ENCODE results near the gene ACSS1.

GRCh38 chr20:25020345-25020744 is 37.6 kb downstream of the ACSS1 start:
- TF ChIP-seq CTCF (IDR thresholded peaks at IDR 0.05): no peak
- no peak for TF ChIP-seq POLR2A (IDR thresholded peaks at IDR 0.05)
